Effector memory CD8-positive, alpha-beta T cell (primary cell): ENCODE measurements around the gene ADIPOR2.

ENCODE experiments used
- ATAC-seq: fragments of 150-1000 bp; cut with Tn5 transposase; replicated peaks from 2 replicates; pipeline ENCODE4 v1.10.0; 2021; ENCODE audit warnings: mild to moderate bottlenecking, moderate library complexity
- DNase-seq, 3 experiments: peaks; one replicate each; pipeline ENCODE4 v3.0.0; 2021
- H3K27ac Mint-ChIP-seq, 2 donors: one replicate each; pipeline ENCODE4 v1.8.0; 2022; ENCODE audit warnings: mild to moderate bottlenecking in 2 of 2, mixed read lengths in 2 of 2, moderate library complexity in 2 of 2
- H3K27me3 Mint-ChIP-seq, 2 donors: one replicate each; pipeline ENCODE4 v1.8.0; 2022; ENCODE audit warnings: mixed read lengths in 2 of 2
- H3K36me3 Mint-ChIP-seq: one replicate; pipeline ENCODE4 v1.8.0; 2022; ENCODE audit warnings: mild to moderate bottlenecking, moderate library complexity, mixed read lengths; ENCODE audit not compliant: insufficient read depth
- H3K4me1 Mint-ChIP-seq, 2 donors: one replicate each; pipeline ENCODE4 v1.8.0; 2022; ENCODE audit warnings: low read depth in 2 of 2, mixed read lengths in 2 of 2
- H3K4me3 Mint-ChIP-seq, 2 donors: one replicate each; pipeline ENCODE4 v1.8.0; 2022; ENCODE audit warnings: mild to moderate bottlenecking in 2 of 2, mixed read lengths in 2 of 2, moderate library complexity in 2 of 2
- H3K9me3 Mint-ChIP-seq, 2 donors: one replicate each; pipeline ENCODE4 v1.8.0; 2022; ENCODE audit warnings: mixed read lengths in 2 of 2

ADIPOR2 gene

GRCh38 chr12:1819571-1819970 is 128.7 kb downstream of the ADIPOR2 start:
- no peak overlapping the region for H3K4me3 Mint-ChIP-seq
- H3K36me3 Mint-ChIP-seq: no peaks in the 10 kb centered on the region
- DNase-seq: no peak
- H3K4me1 Mint-ChIP-seq: peaks cover 3 to 12% of the 10 kb centered on the region in 2 donors
- H3K27me3 Mint-ChIP-seq: peaks cover 55 to 77% of the 10 kb centered on the region in 2 donors
- no peak overlapping the region for H3K27ac Mint-ChIP-seq
- ATAC-seq: no peak
- no peaks in the 10 kb centered on the region for H3K9me3 Mint-ChIP-seq

- Mint-ChIP-seq H3K4me3 (peak within 1 kb of the TSS in 1 of 2 donors; percentile 46), H3K4me1 (peaks cover 3 to 12% of the 10 kb centered on the region in 2 donors), H3K27ac (peak within 1 kb of the TSS in 1 of 2 donors; percentile 44), H3K36me3 (no peaks in the 10 kb centered on the region), H3K27me3 (peaks cover 58 to 77% of the 10 kb centered on the region in 2 donors), H3K9me3 (no peaks in the 10 kb centered on the region)
- peak; percentile 26 for ATAC-seq
- no peak for DNase-seq
These were observed 129.5 kb downstream of the ADIPOR2 start, which contains the start of gene LRTM2 for GRCh38 chr12:1820191-1820895. Gene LRTM2, plus strand, starts transcription at chr12:1820565. Its CDS starts 7,584 bp downstream, at chr12:1828149.

GRCh38 chr12:1820896-1821291 is 130.0 kb downstream of the ADIPOR2 start:
- DNase-seq: no peak
- H3K4me3 Mint-ChIP-seq: no peak overlapping the region
- no peak for ATAC-seq
- no peaks in the 10 kb centered on the region for H3K9me3 Mint-ChIP-seq
- H3K4me1 Mint-ChIP-seq: peaks cover 3 to 12% of the 10 kb centered on the region in 2 donors
- peaks cover 59 to 74% of the 10 kb centered on the region in 2 donors for H3K27me3 Mint-ChIP-seq
- H3K36me3 Mint-ChIP-seq: no peaks in the 10 kb centered on the region
- peak overlapping the region in 1 of 2 donors; percentile 44 for H3K27ac Mint-ChIP-seq

- no peak for DNase-seq
- H3K27me3 Mint-ChIP-seq: peaks cover 53 to 65% of the 10 kb centered on the region in 2 donors
These were observed 130.9 kb downstream of the ADIPOR2 start for GRCh38 chr12:1821805-1822204.

GRCh38 chr12:1822699-1823098 is 131.8 kb downstream of the ADIPOR2 start:
- ATAC-seq (no peak), DNase-seq (no peak)
- Mint-ChIP-seq H3K27ac (no peak overlapping the region), H3K36me3 (no peaks in the 10 kb centered on the region), H3K4me3 (no peak overlapping the region), H3K4me1 (peaks cover 3 to 11% of the 10 kb centered on the region in 2 donors), H3K9me3 (no peaks in the 10 kb centered on the region), H3K27me3 (peaks cover 53 to 74% of the 10 kb centered on the region in 2 donors)

More at GRCh38 chr12:1821805-1822204, 130.9 kb downstream of the ADIPOR2 start:
- no peaks in the 10 kb centered on the region for H3K36me3 Mint-ChIP-seq
- H3K4me3 Mint-ChIP-seq: no peak overlapping the region
- H3K4me1 Mint-ChIP-seq: peaks cover 3 to 10% of the 10 kb centered on the region in 2 donors
- H3K27ac Mint-ChIP-seq: no peak overlapping the region
- ATAC-seq: no peak
- H3K9me3 Mint-ChIP-seq: no peaks in the 10 kb centered on the region

GRCh38 chr12:1823237-1823636 is 132.4 kb downstream of the ADIPOR2 start:
- Mint-ChIP-seq H3K9me3 (no peaks in the 10 kb centered on the region), H3K27me3 (peaks cover 53 to 75% of the 10 kb centered on the region in 2 donors), H3K4me1 (peaks cover 3 to 11% of the 10 kb centered on the region in 2 donors), H3K27ac (no peak overlapping the region), H3K36me3 (no peaks in the 10 kb centered on the region), H3K4me3 (no peak overlapping the region)
- DNase-seq (no peak), ATAC-seq (no peak)

GRCh38 chr12:1825382-1826102 is 134.7 kb downstream of the ADIPOR2 start:
- Mint-ChIP-seq H3K27ac (no peak overlapping the region), H3K4me3 (no peak overlapping the region), H3K36me3 (no peaks in the 10 kb centered on the region), H3K27me3 (peaks cover 44 to 68% of the 10 kb centered on the region in 2 donors), H3K4me1 (peaks cover under 1 to 5% of the 10 kb centered on the region in 2 donors), H3K9me3 (no peaks in the 10 kb centered on the region)
- ATAC-seq: no peak
- DNase-seq: no peak

- ATAC-seq (no peak), DNase-seq (no peak)
- Mint-ChIP-seq H3K4me1 (peaks cover 0 to 14% of the 10 kb centered on the region in 2 donors), H3K27me3 (peaks cover 41 to 68% of the 10 kb centered on the region in 2 donors), H3K27ac (no peak overlapping the region), H3K9me3 (no peaks in the 10 kb centered on the region), H3K4me3 (no peak overlapping the region), H3K36me3 (no peaks in the 10 kb centered on the region)
These were observed 135.5 kb downstream of the ADIPOR2 start for GRCh38 chr12:1826401-1826800.

- ATAC-seq (no peak), DNase-seq (no peak)
- peaks cover 38 to 68% of the 10 kb centered on the region in 2 donors for H3K27me3 Mint-ChIP-seq
- no peaks in the 10 kb centered on the region for H3K36me3 Mint-ChIP-seq
- no peak overlapping the region for H3K27ac Mint-ChIP-seq
- H3K4me3 Mint-ChIP-seq: no peak overlapping the region
- H3K4me1 Mint-ChIP-seq: peaks cover 0 to 13% of the 10 kb centered on the region in 2 donors
- no peaks in the 10 kb centered on the region for H3K9me3 Mint-ChIP-seq
These were observed 136.2 kb downstream of the ADIPOR2 start for GRCh38 chr12:1826867-1827705.

GRCh38 chr12:1827826-1828805 is 137.2 kb downstream of the ADIPOR2 start:
- no peak for ATAC-seq
- no peak overlapping the region for H3K27ac Mint-ChIP-seq
- H3K9me3 Mint-ChIP-seq: no peaks in the 10 kb centered on the region

GRCh38 chr12:1828856-1829255 is 138.0 kb downstream of the ADIPOR2 start:
- no peak overlapping the region for H3K4me3 Mint-ChIP-seq
- no peaks in the 10 kb centered on the region for H3K36me3 Mint-ChIP-seq
- H3K4me1 Mint-ChIP-seq: peaks cover 0 to 10% of the 10 kb centered on the region in 2 donors
- no peak for DNase-seq
- H3K27ac Mint-ChIP-seq: no peak overlapping the region
- H3K9me3 Mint-ChIP-seq: no peaks in the 10 kb centered on the region
- no peak for ATAC-seq
- peaks cover 41 to 66% of the 10 kb centered on the region in 2 donors for H3K27me3 Mint-ChIP-seq

More at GRCh38 chr12:1827826-1828805, 137.2 kb downstream of the ADIPOR2 start:
- Mint-ChIP-seq H3K4me3 (no peak overlapping the region), H3K36me3 (no peaks in the 10 kb centered on the region), H3K4me1 (peaks cover 0 to 10% of the 10 kb centered on the region in 2 donors), H3K27me3 (peaks cover 36 to 66% of the 10 kb centered on the region in 2 donors)
- DNase-seq: no peak

- Mint-ChIP-seq H3K27ac (no peak overlapping the region), H3K36me3 (no peaks in the 10 kb centered on the region), H3K9me3 (no peaks in the 10 kb centered on the region)
These were observed 138.5 kb downstream of the ADIPOR2 start for GRCh38 chr12:1829306-1829900.

More at GRCh38 chr12:1829306-1829900, 138.5 kb downstream of the ADIPOR2 start:
- DNase-seq: no peak
- Mint-ChIP-seq H3K4me1 (peaks cover 0 to 10% of the 10 kb centered on the region in 2 donors), H3K27me3 (peaks cover 47 to 70% of the 10 kb centered on the region in 2 donors), H3K4me3 (no peak overlapping the region)
- ATAC-seq: no peak
